Vagina (tissue), 2 donors: ENCODE measurements around the gene PDE4DIP. TPM values are rescaled to one million over a fixed set of nuclear protein-coding genes. Genes with fewer than 3 reads are reported as not detected.
A peak's percentile ranks its signal among the peaks of the same experiment; 100 is the strongest.
"Not testable (repeated sequence)": the region's sequence is repeated elsewhere in the genome, so short reads cannot be mapped to it uniquely, and the experiment has no call there.

Experiments used
- DNase-seq, 2 donors: peaks; one replicate each; pipeline ENCODE4 v3.0.0-alpha.2; 2017; ENCODE audit errors: extremely low spot score in 2 of 2
- H3K27ac ChIP-seq: fragments of 200-600 bp; sonication (generic); one replicate; pipeline ENCODE4 v1.5.1; 2019
- H3K27me3 ChIP-seq: fragments of 200-600 bp; sonication (generic); one replicate; pipeline ENCODE4 v1.5.1; 2019
- H3K36me3 ChIP-seq, 2 donors: fragments of 200-600 bp; sonication (generic); one replicate each; pipeline ENCODE4 v1.5.1; 2017 to 2019
- H3K4me1 ChIP-seq: fragments of 200-600 bp; sonication (generic); one replicate; pipeline ENCODE4 v1.5.1; 2019
- H3K4me3 ChIP-seq, 2 donors: fragments of 200-600 bp; sonication (generic); 1 replicate in 1 of 2; 2 replicates in 1 of 2; pipeline ENCODE4 v1.5.1; 2016 to 2019
- H3K9me3 ChIP-seq: fragments of 200-600 bp; sonication (generic); one replicate; pipeline ENCODE4 v1.5.1; 2019
- intact Hi-C: fragments of 100-400 bp; cut with DNase I; formaldehyde crosslinking; loops from one replicate; pipeline ENCODE4 v1.15.1; 2023
- small RNA-seq: library from RNA; depleted of rRNA; stranded (forward); fragments of <200 nt; gene quantifications from one replicate; pipeline ENCODE3, GENCODE V24; 2016
- total RNA-seq: library from RNA; depleted of rRNA; stranded (reverse); fragments of >200 nt; gene quantifications from one replicate; pipeline ENCODE4 v1.2.3, GENCODE V29; 2016

The PDE4DIP gene
- total RNA-seq, 1 donor from 2014 or later, result 32.4 TPM

- H3K4me3 ChIP-seq, H3K27ac ChIP-seq, H3K27me3 ChIP-seq, H3K4me1 ChIP-seq, H3K36me3 ChIP-seq, H3K9me3 ChIP-seq, intact Hi-C loops: not testable (repeated sequence)
- DNase-seq, result peak in 1 of 2 donors; percentile 4
Observed at GRCh38 chr1:149016626-149017025, 172.4 kb downstream of the PDE4DIP start.

- H3K4me1 ChIP-seq, H3K36me3 ChIP-seq, H3K27me3 ChIP-seq, H3K4me3 ChIP-seq, H3K27ac ChIP-seq, DNase-seq, H3K9me3 ChIP-seq, intact Hi-C loops: not testable (repeated sequence)
Observed at GRCh38 chr1:149018577-149018976, 174.3 kb downstream of the PDE4DIP start.

GRCh38 chr1:149024327-149024726, 180.1 kb downstream of the PDE4DIP start:
- DNase-seq, H3K9me3 ChIP-seq, H3K27ac ChIP-seq, H3K4me1 ChIP-seq, H3K4me3 ChIP-seq, H3K27me3 ChIP-seq, H3K36me3 ChIP-seq, intact Hi-C loops: not testable (repeated sequence)

GRCh38 chr1:149033916-149034315, 189.7 kb downstream of the PDE4DIP start:
- intact Hi-C loops, H3K4me3 ChIP-seq, DNase-seq: not testable (repeated sequence)

GRCh38 chr1:149043056-149043455, 198.8 kb downstream of the PDE4DIP start:
- H3K27me3 ChIP-seq, H3K9me3 ChIP-seq, intact Hi-C loops, H3K4me1 ChIP-seq, DNase-seq, H3K27ac ChIP-seq, H3K36me3 ChIP-seq, H3K4me3 ChIP-seq: not testable (repeated sequence)

More at GRCh38 chr1:149033916-149034315, 189.7 kb downstream of the PDE4DIP start:
- not testable (repeated sequence) for H3K27me3 ChIP-seq, H3K9me3 ChIP-seq, H3K27ac ChIP-seq, H3K36me3 ChIP-seq, H3K4me1 ChIP-seq

GRCh38 chr1:149064611-149065010, 220.4 kb downstream of the PDE4DIP start:
- H3K9me3 ChIP-seq, H3K27ac ChIP-seq, H3K36me3 ChIP-seq, intact Hi-C loops, H3K27me3 ChIP-seq, H3K4me3 ChIP-seq, DNase-seq, H3K4me1 ChIP-seq: not testable (repeated sequence)

- H3K27me3 ChIP-seq, H3K27ac ChIP-seq, H3K36me3 ChIP-seq, H3K4me1 ChIP-seq, H3K9me3 ChIP-seq, DNase-seq, H3K4me3 ChIP-seq, intact Hi-C loops: not testable (repeated sequence)
Observed at GRCh38 chr1:149075505-149076127, 231.4 kb downstream of the PDE4DIP start.

Small RNAs within 50 kb of the gene (small RNA-seq; reads per million reads assigned to genes)
- gene RN7SKP88, result not detected
- gene RNU2-38P, result not detected

Other genes starting within 250 kb of the PDE4DIP start
- 53.3 TPM for gene NBPF14, start 248.4 kb upstream of the PDE4DIP start, total RNA-seq
- gene NUDT4B, start 95.7 kb upstream of the PDE4DIP start, total RNA-seq, result not detected